Stomach (tissue), 19 donors: ENCODE data around the gene UGT2B28. TPM values are rescaled to one million over a fixed set of nuclear protein-coding genes. Genes with fewer than 3 reads are reported as not detected.
"Not testable (repeated sequence)": the region's sequence is repeated elsewhere in the genome, so short reads cannot be mapped to it uniquely, and the experiment has no call there.

Experiments used
- DNase-seq, 2 donors: peaks; one replicate each; pipeline versions ENCODE4 v3.0.0 to v3.0.0-alpha.2; 2013 to 2019
- H3K27ac ChIP-seq, 5 donors: fragments of 200-600 bp in 4 of 5; sonication (generic) in 4 of 5; one replicate each; pipeline ENCODE4 v1.5.1; 2013 to 2019; ENCODE audit warnings: mild to moderate bottlenecking in 1 of 5, moderate library complexity in 1 of 5
- H3K27me3 ChIP-seq, 3 donors: fragments of 200-600 bp; sonication (generic); one replicate each; pipeline ENCODE4 v1.5.1; 2017 to 2019; ENCODE audit warnings: mixed run types in 1 of 3
- H3K36me3 ChIP-seq, 4 donors: fragments of 200-600 bp; sonication (generic); 1 replicate in 3 of 4; 2 replicates in 1 of 4; pipeline ENCODE4 v1.5.1; 2016 to 2019
- H3K4me1 ChIP-seq, 4 donors: fragments of 200-600 bp; sonication (generic); one replicate each; pipeline ENCODE4 v1.5.1; 2016 to 2019
- H3K4me3 ChIP-seq, 4 donors: fragments of 200-600 bp; sonication (generic) in 3 of 4; one replicate each; pipeline ENCODE4 v1.5.1; 2016 to 2019; ENCODE audit warnings: mild to moderate bottlenecking in 1 of 4
- H3K9me3 ChIP-seq, 4 donors: fragments of 200-600 bp; sonication (generic); one replicate each; pipeline ENCODE4 v1.5.1; 2016 to 2019
- EP300 ChIP-seq: sonication (generic); formaldehyde crosslinking; IDR thresholded peaks from one replicate; pipeline ENCODE4 v1.6.1; 2017; ENCODE audit warnings: antibody characterized with exemption
- POLR2A ChIP-seq, 4 donors: fragments of 450-650 bp; IDR thresholded peaks; one replicate each; pipeline ENCODE4 v1.6.1; 2016; ENCODE audit warnings: antibody characterized with exemption in 4 of 4, control low read depth in 2 of 4, mild to moderate bottlenecking in 1 of 4, moderate library complexity in 1 of 4
- POLR2AphosphoS5 ChIP-seq, 3 donors: sonication (generic); formaldehyde crosslinking; IDR thresholded peaks; one replicate each; pipeline ENCODE4 v1.6.1; 2016; ENCODE audit warnings: antibody characterized with exemption in 3 of 3
- WGBS, 5 donors: extraction: QIAGEN DNeasy Blood & Tissue Kit in 3 of 5; methylation state at CpG; one replicate each; pipeline versions ENCODE4 v1.1.5 to v1.1.7; 2013 to 2018; 5-methylcytosine and 5-hydroxymethylcytosine counted together
- intact Hi-C: fragments of 100-400 bp; cut with DNase I; formaldehyde crosslinking; loops from one replicate; pipeline ENCODE4 v1.15.1; 2023; ENCODE audit warnings: low total_unique reads
- long read RNA-seq, 10 donors: transcript quantifications; one replicate each; lab custom pipeline, GENCODE V29; 2026
- polyA plus RNA-seq, 3 donors: library from polyadenylated mRNA; stranded (reverse); fragments of 200-250 nt; gene quantifications; one replicate each; pipeline ENCODE4 v1.2.3, GENCODE V29; 2013
- total RNA-seq, 5 donors: library from RNA; depleted of rRNA; stranded (reverse); fragments of >200 nt; gene quantifications; one replicate each; pipeline versions ENCODE4 v1.1.0 to v1.2.3, GENCODE V29; 2014 to 2016
- TF ChIP-seq, protein P1 (sequence below), 7 experiments: fragments of 450-650 bp in 4 of 7; fragments of 200-600 bp in 3 of 7; sonication (generic) in 3 of 7; IDR thresholded peaks; one replicate each; pipeline ENCODE4 v1.5.1; 2016 to 2019; ENCODE audit warnings: antibody characterized with exemption in 7 of 7, control low read depth in 2 of 7, mild to moderate bottlenecking in 1 of 7
- donor health status: healthy with polysubstance abuse.
- donor health status: Bipolar disorder and iron deficiency.
- donor health status: healthy.

UGT2B28 gene
- total RNA-seq, result not detected
- polyA plus RNA-seq, result not detected
- long read RNA-seq, donor 1, result 0 reads
- long read RNA-seq, donor 2, result 0 reads
- long read RNA-seq, donor 3, result 0 reads
- long read RNA-seq, donor 4, result 0 reads
- long read RNA-seq, donor 5, result 0 reads
- long read RNA-seq, donor 6, result 0 reads
- long read RNA-seq, donor 7, result 0 reads
- long read RNA-seq, donor 8, result 0 reads
- long read RNA-seq, donor 9, partial matches to known transcripts, result 13 of 13 reads
- long read RNA-seq, donor 9, other reads (novel, unspliced or antisense), result 0 of 13 reads
- long read RNA-seq, donor 10, result 0 reads

DNA sequence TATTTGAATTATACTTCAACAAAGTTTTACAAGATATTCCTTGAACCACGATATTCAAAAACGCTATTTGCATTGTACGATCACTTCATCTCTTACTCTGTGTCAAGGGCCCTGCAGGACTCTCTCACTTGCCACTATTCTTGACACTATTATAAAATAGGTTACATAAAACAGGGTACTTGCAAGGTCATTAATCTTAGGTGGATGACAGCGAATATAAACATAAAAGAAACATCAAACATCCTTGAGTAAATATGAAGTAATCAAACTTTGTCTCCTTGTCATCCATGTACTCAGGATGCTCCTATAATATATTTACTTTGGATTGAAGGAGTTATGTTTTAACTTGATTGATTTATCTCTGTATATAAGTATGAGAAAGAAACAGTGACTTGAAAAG is at the start of gene UGT2B28:
UGT2B28 (plus strand) TSS at position 395 of the 400 bp plus-strand sequence. CDS start 26 bp downstream, outside the sequence.
- WGBS, 5 donors, result 66 to 83% (median 72%) methylated on average over 4 of the region's 4 CpGs
- DNase-seq, H3K9me3 ChIP-seq, H3K27me3 ChIP-seq, H3K4me1 ChIP-seq, H3K27ac ChIP-seq, H3K36me3 ChIP-seq, intact Hi-C loops, H3K4me3 ChIP-seq: not testable (repeated sequence)

DNA sequence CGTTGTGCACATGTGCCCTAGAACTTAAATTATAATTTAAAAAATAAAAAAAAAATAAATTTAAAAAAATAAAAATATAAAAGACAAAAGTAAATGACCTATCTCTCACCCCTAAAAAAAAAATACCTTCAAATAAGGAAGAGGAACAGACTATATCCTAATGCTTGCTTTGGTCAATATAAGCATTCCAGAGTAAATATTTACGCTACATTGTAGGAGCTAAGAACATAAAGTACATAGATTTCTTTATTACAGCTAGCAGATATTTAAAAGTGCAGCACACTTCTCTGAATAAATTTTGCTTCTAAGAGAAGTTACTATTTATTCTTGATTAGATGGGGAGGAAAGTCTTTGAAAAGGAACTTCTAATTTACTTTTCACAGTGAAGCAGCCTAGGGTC is 41.2 kb upstream of the UGT2B28 start:
- Histone ChIP-seq H3K27me3 (no peaks in the 10 kb centered on the region), H3K36me3 (no peaks in the 10 kb centered on the region), H3K27ac (peak overlapping the region in 3 of 5 donors; percentile 29 to 41 (median 41)), H3K9me3 (peaks cover 0 to 6% (median 0%) of the 10 kb centered on the region in 4 donors), H3K4me1 (peaks cover 0 to 11% (median 0%) of the 10 kb centered on the region in 4 donors), H3K4me3 (no peak overlapping the region)
- DNase-seq, result no peak
- TF ChIP-seq, protein P1, sequence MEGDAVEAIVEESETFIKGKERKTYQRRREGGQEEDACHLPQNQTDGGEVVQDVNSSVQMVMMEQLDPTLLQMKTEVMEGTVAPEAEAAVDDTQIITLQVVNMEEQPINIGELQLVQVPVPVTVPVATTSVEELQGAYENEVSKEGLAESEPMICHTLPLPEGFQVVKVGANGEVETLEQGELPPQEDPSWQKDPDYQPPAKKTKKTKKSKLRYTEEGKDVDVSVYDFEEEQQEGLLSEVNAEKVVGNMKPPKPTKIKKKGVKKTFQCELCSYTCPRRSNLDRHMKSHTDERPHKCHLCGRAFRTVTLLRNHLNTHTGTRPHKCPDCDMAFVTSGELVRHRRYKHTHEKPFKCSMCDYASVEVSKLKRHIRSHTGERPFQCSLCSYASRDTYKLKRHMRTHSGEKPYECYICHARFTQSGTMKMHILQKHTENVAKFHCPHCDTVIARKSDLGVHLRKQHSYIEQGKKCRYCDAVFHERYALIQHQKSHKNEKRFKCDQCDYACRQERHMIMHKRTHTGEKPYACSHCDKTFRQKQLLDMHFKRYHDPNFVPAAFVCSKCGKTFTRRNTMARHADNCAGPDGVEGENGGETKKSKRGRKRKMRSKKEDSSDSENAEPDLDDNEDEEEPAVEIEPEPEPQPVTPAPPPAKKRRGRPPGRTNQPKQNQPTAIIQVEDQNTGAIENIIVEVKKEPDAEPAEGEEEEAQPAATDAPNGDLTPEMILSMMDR (IDR thresholded peaks at IDR 0.05), result no peak
- no peak for TF ChIP-seq EP300
- TF ChIP-seq POLR2A (IDR thresholded peaks at IDR 0.05), result no peak
- no peak for TF ChIP-seq POLR2AphosphoS5 (IDR thresholded peaks at IDR 0.05)
- WGBS, 5 donors, result 33 to 59% (median 39%) methylated on average over 2 of the region's 2 CpGs
- intact Hi-C loops, result no loop called here

DNA sequence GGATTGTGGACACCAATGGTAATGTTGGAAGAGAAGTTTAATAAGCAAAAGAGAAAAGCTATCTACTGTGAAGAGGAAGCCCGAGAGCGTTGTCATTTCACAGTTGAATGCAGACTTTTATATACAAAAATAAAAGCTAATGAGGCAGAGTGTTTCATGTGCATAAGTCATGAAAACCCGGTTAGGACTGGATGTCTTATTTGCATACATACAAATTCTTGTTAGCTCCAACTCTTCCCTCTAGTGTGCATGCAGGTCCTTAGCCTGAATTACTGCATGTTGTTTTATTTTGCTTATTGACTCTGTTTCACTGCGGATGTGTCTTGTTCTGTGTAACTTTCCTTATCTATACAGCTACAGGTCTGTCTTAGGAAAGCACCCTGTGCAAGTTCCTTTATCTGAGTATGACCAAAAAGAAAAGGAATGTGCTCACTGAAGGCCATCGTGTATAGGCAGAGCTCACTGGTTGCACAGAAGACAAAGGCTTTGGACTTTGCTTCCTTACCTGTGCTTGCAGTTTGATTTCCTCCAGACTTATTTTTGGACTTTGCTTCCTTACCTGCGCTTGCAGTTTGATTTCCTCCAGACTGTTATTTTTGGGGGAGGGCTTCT is 40.6 kb upstream of the UGT2B28 start:
- DNase-seq, result peak in 1 of 2 donors; percentile 41
- Histone ChIP-seq H3K27ac (peak overlapping the region in 3 of 5 donors; percentile 29 to 48 (median 41)), H3K27me3 (no peaks in the 10 kb centered on the region), H3K4me1 (peaks cover 0 to 11% (median 0%) of the 10 kb centered on the region in 4 donors), H3K9me3 (peaks cover 0 to 6% (median 0%) of the 10 kb centered on the region in 4 donors), H3K4me3 (no peak overlapping the region), H3K36me3 (no peaks in the 10 kb centered on the region)
- WGBS, 5 donors, result 21 to 49% (median 36%) methylated on average over 6 of the region's 6 CpGs
- intact Hi-C loops, result no loop called here
- TF ChIP-seq, protein P1 (IDR thresholded peaks at IDR 0.05), result no peak
- peak in 2 of 3 donors; percentile 47 to 56 for TF ChIP-seq POLR2AphosphoS5 (IDR thresholded peaks at IDR 0.05)

DNA sequence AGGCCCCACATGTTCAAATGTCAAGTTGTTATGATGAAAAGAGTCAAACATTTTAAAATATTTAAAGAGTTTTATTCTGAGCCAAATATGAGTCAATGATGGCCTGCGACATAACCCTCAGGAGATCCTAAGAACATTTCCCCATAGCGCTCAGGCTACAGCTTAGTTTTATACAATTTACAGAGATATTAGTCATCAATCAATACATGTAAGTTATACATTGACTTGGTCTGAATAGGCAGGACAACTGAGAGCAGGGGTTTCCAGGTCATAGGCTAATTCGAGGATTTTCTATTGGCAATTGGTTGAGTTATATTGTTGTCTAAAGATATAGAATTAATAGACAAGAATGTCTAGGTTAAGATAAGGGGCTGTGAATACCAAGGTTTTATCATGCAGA is 39.5 kb upstream of the UGT2B28 start:
- H3K36me3 ChIP-seq, H3K27me3 ChIP-seq, H3K4me3 ChIP-seq, DNase-seq, H3K9me3 ChIP-seq, intact Hi-C loops: not testable (repeated sequence)
- Histone ChIP-seq H3K27ac (peak overlapping the region in 2 of 5 donors; percentile 41 to 48), H3K4me1 (peaks cover 0 to 11% (median 0%) of the 10 kb centered on the region in 4 donors)
- 63 to 75% (median 66%) methylated on average over 3 of the region's 3 CpGs for WGBS, 5 donors

DNA sequence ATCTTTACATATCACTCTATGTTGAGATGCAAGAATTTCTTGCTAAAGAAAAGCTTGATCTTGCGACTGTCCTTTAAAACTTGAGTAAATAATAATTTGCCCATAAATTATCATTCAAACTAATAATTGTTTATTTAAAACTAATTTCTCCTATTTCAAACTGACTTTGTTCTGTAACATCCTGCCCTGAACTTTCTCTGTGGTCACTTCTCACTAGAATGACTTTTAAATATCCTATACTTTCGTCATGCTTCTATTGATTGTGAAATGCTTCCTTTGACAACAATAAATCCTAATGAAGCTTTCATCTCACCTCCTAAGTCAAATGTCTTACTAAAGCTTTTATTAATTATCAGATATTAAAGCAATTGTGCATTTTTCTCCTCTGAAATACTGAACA is 38.5 kb upstream of the UGT2B28 start:
- DNase-seq, H3K36me3 ChIP-seq, H3K27ac ChIP-seq, intact Hi-C loops, H3K9me3 ChIP-seq, H3K27me3 ChIP-seq, H3K4me3 ChIP-seq: not testable (repeated sequence)
- 72 to 92% (median 83%) methylated on average over 2 of the region's 2 CpGs for WGBS, 5 donors
- peaks cover 0 to 11% (median 0%) of the 10 kb centered on the region in 4 donors for H3K4me1 ChIP-seq

DNA sequence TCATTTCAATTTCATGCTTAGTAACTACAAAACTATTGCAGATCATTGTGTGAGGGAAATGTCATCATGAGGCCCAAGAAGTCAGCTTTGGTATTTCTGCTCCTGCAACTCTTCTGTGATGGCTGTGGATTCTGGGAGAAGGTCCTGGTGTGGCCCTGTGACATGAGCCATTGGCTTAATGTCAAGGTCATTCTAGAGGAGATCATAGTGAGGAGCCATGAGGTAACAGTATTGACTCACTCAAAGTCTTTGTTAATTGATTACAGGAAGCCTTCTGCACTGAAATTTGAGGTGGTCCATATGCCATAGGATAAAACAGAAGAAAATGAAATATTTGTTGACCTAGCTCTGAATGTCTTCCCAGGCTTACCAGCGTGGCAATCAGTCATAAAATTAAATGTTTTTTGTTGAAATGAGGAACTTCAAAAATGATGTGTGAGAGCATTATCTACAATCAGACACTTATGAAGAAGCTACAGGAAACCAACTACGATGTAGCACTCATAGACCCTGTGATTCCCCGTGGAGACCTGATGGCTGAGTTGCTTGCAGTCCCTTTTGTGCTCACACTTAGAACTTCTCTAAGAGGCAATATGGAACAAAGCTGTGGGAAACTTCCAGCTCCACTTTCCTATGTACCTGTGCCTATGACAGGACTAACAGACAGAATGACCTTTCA is 37.6 kb upstream of the UGT2B28 start:
- intact Hi-C loops, H3K9me3 ChIP-seq, H3K27ac ChIP-seq, DNase-seq, H3K27me3 ChIP-seq, H3K36me3 ChIP-seq, H3K4me3 ChIP-seq: not testable (repeated sequence)
- peaks cover 0 to 11% (median 0%) of the 10 kb centered on the region in 4 donors for H3K4me1 ChIP-seq
- WGBS, 5 donors, result 77 to 90% (median 85%) methylated on average over 3 of the region's 3 CpGs

DNA sequence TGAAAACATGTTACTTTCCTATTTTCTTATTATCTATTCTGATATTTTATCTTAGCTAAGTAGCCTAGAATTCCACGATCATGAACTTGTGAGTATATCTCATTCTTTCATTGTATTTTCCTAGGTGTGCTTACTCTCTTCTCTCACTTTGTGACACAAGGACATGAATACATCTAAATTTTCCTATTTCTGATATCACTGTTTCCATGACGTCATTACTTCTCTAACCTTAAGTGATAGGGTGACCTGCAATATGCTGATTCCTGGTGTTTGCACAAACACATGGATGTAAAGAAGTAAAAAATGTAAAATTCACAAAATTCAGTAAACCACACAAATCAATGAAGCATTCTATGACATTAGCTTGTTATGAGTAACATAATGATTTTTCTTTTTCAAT is 29.4 kb upstream of the UGT2B28 start:
- H3K27me3 ChIP-seq, H3K27ac ChIP-seq, H3K9me3 ChIP-seq, H3K4me1 ChIP-seq, DNase-seq, H3K36me3 ChIP-seq, H3K4me3 ChIP-seq, intact Hi-C loops: not testable (repeated sequence)
- 72 to 86% (median 77%) methylated on average over 2 of the region's 2 CpGs for WGBS, 5 donors

DNA sequence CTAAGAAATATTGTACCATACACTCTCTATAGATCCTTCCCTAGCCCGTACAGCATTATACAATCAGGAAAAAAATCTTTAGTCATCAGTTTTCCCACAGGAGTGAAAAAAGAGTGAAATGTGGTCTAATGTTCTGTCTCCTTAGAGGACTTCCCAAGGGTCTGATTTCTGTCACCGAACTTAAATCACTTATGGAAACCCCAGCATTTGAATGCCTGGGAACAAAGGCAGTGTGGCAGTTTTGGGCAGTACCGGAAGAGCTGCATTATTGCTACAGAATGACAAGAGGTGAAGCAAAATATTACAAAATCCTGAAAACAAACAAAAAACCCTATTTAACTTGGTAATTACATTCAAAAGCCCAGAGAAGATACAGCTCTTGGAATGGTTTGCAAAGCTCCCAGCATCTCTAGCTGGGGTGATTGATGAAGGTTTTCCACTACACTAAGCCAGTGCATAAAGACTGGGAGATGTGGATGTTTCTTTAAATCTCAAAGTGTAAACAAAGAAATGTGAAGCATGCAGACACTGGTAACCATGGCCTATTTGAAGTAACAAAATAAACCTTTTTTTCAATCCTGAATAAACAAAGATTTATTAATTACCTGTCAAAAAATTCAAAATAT is 27.0 kb upstream of the UGT2B28 start:
- H3K27me3 ChIP-seq, intact Hi-C loops, DNase-seq, H3K27ac ChIP-seq, H3K4me3 ChIP-seq, H3K4me1 ChIP-seq, H3K9me3 ChIP-seq, H3K36me3 ChIP-seq: not testable (repeated sequence)
- WGBS, 5 donors, result 68 to 78% (median 73%) methylated on average over 3 of the region's 3 CpGs

DNA sequence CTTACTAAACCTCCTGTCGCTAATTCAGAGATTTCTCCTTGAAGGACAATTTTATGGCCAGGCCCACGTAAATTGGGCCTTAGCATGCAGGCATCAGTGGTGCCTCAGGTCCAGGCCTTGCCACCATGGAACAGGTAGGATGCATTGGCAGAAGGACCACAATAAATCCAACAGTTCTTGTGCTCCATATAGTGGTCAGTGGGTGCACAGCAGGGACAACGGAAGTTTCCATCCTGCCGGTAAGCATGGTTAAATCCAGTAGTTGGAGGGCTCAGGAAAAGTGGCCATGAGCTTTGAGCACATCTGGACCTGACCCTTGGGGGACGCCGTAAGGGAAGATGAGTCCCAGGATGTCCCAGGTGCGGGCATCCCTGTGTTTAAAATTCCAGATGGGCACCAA is 11.7 kb upstream of the UGT2B28 start:
- H3K27ac ChIP-seq, H3K4me3 ChIP-seq, intact Hi-C loops, H3K9me3 ChIP-seq, H3K36me3 ChIP-seq, DNase-seq, H3K27me3 ChIP-seq, H3K4me1 ChIP-seq: not testable (repeated sequence)
- 91 to 96% (median 92%) methylated on average over 7 of the region's 7 CpGs for WGBS, 5 donors
